Nephron (organoid): ENCODE results near the gene UGT1A3.
"Not testable (repeated sequence)": the region's sequence is repeated elsewhere in the genome, so short reads cannot be mapped to it uniquely, and the experiment has no call there.

ENCODE experiments used
- H3K27ac Mint-ChIP-seq, 3 experiments: 2 replicates each; pipeline ENCODE4 v1.8.0; 2020; ENCODE audit warnings: mixed read lengths in 3 of 3, mild to moderate bottlenecking in 2 of 3, moderate library complexity in 1 of 3
- H3K27me3 Mint-ChIP-seq: 2 replicates; pipeline ENCODE4 v1.8.0; 2021; ENCODE audit warnings: low read depth, mild to moderate bottlenecking, moderate library complexity, mixed read lengths
- H3K36me3 Mint-ChIP-seq: 2 replicates; pipeline ENCODE4 v1.8.0; 2020; ENCODE audit warnings: low read depth, mixed read lengths
- H3K4me1 Mint-ChIP-seq: 2 replicates; pipeline ENCODE4 v1.8.0; 2020; ENCODE audit warnings: mixed read lengths
- H3K4me3 Mint-ChIP-seq, 3 experiments: 2 replicates each; pipeline ENCODE4 v1.8.0; 2020; ENCODE audit warnings: mild to moderate bottlenecking in 3 of 3, mixed read lengths in 3 of 3, moderate library complexity in 2 of 3
- H3K9me3 Mint-ChIP-seq: 2 replicates; pipeline ENCODE4 v1.8.0; 2020; ENCODE audit warnings: mixed read lengths
- TF ChIP-seq, protein P1 (sequence below), 3 experiments: fragments of 200-600 bp; sonication (generic); IDR thresholded peaks; one replicate each; pipeline ENCODE4 v1.5.0; 2021; ENCODE audit warnings: antibody characterized with exemption in 3 of 3; ENCODE audit not compliant: unreplicated experiment in 3 of 3

Gene UGT1A3

DNA sequence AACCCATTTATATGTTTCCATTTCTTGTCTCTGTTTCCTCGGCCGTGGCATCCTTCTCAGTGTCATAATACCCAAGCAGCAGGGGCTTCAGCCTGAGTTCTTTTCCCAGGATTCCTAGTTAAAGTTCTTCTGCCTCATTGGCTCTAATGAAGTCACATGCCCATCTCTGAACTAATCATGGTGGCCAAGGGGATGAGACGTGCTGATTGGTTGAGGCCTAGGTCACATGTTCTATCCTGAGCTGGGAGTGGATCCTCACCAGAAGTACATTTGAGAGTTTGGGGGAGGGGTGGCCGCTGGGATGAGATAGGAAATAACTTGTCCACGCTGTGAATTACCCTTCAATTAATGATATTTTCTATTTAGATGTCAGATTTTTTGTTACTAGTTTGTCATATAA lies 19.9 kb upstream of the UGT1A3 start:
- Mint-ChIP-seq H3K36me3 (no peaks in the 10 kb centered on the region), H3K27ac (no peak overlapping the region), H3K4me1 (no peaks in the 10 kb centered on the region), H3K9me3 (peaks cover 6% of the 10 kb centered on the region), H3K27me3 (peaks cover 21% of the 10 kb centered on the region), H3K4me3 (no peak overlapping the region)
- TF ChIP-seq, protein P1, sequence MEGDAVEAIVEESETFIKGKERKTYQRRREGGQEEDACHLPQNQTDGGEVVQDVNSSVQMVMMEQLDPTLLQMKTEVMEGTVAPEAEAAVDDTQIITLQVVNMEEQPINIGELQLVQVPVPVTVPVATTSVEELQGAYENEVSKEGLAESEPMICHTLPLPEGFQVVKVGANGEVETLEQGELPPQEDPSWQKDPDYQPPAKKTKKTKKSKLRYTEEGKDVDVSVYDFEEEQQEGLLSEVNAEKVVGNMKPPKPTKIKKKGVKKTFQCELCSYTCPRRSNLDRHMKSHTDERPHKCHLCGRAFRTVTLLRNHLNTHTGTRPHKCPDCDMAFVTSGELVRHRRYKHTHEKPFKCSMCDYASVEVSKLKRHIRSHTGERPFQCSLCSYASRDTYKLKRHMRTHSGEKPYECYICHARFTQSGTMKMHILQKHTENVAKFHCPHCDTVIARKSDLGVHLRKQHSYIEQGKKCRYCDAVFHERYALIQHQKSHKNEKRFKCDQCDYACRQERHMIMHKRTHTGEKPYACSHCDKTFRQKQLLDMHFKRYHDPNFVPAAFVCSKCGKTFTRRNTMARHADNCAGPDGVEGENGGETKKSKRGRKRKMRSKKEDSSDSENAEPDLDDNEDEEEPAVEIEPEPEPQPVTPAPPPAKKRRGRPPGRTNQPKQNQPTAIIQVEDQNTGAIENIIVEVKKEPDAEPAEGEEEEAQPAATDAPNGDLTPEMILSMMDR (IDR thresholded peaks at IDR 0.05; ENCODE audit: unreplicated experiment in 3 of 3): no peak

DNA sequence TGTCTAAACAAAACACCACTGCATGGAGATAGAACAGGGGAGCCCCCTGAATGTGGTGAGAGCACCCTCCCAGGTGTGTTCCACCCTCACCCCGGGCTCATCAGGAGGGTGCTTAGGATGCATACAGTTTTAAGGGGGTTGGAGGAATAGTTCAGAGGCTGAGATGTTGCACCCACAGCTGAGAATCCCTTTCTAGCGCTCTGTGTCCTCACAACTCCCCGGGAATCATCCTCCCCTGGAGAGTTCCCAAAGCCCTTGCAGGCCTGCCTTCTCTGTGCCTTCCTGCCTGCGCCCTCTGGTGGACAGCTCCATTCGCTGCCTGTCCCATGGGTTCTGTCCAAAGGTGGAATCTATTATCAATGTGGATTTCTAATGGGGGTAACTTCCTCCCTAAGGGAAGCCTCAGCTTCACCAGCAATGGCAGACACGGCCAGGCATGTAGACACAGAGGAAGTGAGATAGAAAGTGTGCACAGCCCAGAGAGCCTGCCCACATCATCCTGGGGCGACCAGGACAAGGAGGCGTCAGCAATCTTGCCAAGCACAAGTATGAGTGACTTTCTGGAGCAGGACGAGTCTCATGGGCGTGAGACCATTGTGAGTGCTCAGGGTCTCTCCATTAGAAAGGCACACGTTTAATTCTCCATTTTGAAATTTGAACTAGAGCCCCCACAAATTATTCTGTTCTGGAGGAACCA lies 17.4 kb upstream of the UGT1A3 start:
- TF ChIP-seq, protein P1 (IDR thresholded peaks at IDR 0.05; ENCODE audit: unreplicated experiment in 3 of 3): peak; percentile 75 to 81 (median 81)
- Mint-ChIP-seq H3K4me3 (no peak overlapping the region), H3K27me3 (peaks cover 29% of the 10 kb centered on the region), H3K4me1 (no peaks in the 10 kb centered on the region), H3K36me3 (no peaks in the 10 kb centered on the region), H3K9me3 (no peaks in the 10 kb centered on the region), H3K27ac (no peak overlapping the region)

DNA sequence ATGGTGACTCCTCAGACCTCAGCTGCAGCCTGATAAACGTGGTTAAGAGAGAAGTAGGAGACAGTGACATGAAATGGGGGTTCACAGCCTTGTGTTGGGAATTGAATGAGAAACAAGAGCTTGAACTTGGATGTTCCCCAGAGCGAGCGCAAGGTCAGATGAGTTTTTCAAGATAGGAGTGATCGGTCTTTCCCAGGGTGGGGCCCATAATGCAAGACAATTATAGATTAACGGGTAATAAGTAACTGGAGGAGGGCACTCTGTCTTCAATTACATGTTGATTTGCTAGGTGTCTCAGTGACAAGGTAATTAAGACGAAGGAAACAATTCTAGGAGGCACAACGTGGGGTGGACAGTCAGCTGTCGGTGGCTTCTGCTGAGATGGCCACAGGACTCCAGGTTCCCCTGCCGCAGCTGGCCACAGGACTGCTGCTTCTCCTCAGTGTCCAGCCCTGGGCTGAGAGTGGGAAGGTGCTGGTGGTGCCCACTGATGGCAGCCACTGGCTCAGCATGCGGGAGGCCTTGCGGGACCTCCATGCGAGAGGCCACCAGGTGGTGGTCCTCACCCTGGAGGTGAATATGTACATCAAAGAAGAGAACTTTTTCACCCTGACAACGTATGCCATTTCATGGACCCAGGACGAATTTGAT lies 16.1 kb upstream of the UGT1A3 start, which contains the start of gene UGT1A5:
Gene UGT1A5 (plus strand): TSS at position 297 of the 651 bp plus-strand sequence. CDS start 85 bp downstream, at position 382.
- H3K9me3 Mint-ChIP-seq: no peaks in the 10 kb centered on the region
- no peak within 1 kb of the TSS for H3K27ac Mint-ChIP-seq
- no peak within 1 kb of the TSS for H3K4me3 Mint-ChIP-seq
- H3K36me3 Mint-ChIP-seq: no peaks in the 10 kb centered on the region
- TF ChIP-seq, protein P1 (IDR thresholded peaks at IDR 0.05; ENCODE audit: unreplicated experiment in 3 of 3): no peak
- H3K27me3 Mint-ChIP-seq: peaks cover 26% of the 10 kb centered on the region
- H3K4me1 Mint-ChIP-seq: no peaks in the 10 kb centered on the region

DNA sequence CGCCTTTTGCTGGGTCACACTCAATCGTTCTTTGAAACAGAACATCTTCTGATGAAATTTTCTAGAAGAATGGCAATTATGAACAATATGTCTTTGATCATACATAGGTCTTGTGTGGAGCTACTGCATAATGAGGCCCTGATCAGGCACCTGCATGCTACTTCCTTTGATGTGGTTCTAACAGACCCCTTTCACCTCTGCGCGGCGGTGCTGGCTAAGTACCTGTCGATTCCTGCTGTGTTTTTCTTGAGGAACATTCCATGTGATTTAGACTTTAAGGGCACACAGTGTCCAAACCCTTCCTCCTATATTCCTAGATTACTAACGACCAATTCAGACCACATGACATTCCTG lies 15.6 kb upstream of the UGT1A3 start:
- Mint-ChIP-seq H3K27me3 (peaks cover 25% of the 10 kb centered on the region), H3K27ac (no peak overlapping the region), H3K4me1 (no peaks in the 10 kb centered on the region), H3K4me3 (no peak overlapping the region), H3K9me3 (no peaks in the 10 kb centered on the region), H3K36me3 (no peaks in the 10 kb centered on the region)
- TF ChIP-seq, protein P1 (IDR thresholded peaks at IDR 0.05; ENCODE audit: unreplicated experiment in 3 of 3): no peak

DNA sequence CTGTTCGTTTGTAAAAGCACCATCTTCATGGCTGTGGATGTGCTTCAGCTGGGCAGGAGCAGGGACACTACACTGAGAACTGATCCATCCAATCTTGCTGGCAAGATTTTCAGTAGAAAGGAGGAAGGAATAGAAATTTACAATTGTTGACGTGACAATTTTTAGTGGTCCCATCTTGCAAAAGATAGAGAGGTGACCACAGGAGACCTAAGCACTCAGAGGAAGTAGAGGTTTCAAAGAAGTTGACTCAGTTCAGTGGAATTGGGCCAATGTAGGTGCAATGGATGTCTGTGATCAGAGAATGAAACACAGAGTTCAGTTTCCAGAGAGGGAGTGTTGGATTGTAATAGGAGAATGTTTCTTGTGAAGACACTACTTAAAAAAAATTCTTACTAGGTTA lies 14.7 kb upstream of the UGT1A3 start:
- H3K4me1 Mint-ChIP-seq: no peaks in the 10 kb centered on the region
- TF ChIP-seq, protein P1 (IDR thresholded peaks at IDR 0.05; ENCODE audit: unreplicated experiment in 3 of 3): no peak
- no peak overlapping the region for H3K27ac Mint-ChIP-seq
- no peaks in the 10 kb centered on the region for H3K9me3 Mint-ChIP-seq
- no peak overlapping the region for H3K4me3 Mint-ChIP-seq
- no peaks in the 10 kb centered on the region for H3K36me3 Mint-ChIP-seq
- peaks cover 26% of the 10 kb centered on the region for H3K27me3 Mint-ChIP-seq

DNA sequence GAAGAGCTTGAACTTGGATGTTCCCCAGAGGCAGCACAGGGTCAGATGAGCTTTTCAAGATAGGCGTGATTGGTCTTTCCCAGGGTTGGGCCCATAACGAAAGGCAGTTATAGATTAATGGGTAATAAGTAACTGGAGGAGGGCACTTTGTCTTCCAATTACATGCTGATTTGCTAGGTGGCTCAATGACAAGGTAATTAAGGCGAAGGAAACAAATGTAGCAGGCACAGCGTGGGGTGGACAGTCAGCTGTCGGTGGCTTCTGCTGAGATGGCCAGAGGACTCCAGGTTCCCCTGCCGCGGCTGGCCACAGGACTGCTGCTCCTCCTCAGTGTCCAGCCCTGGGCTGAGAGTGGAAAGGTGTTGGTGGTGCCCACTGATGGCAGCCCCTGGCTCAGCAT lies 10.3 kb upstream of the UGT1A3 start, which contains the start of gene UGT1A4:
Gene UGT1A4 (plus strand): TSS at position 185 of the 400 bp plus-strand sequence. CDS start 85 bp downstream, at position 270.
- Mint-ChIP-seq H3K4me3 (no peak within 1 kb of the TSS), H3K4me1 (no peaks in the 10 kb centered on the region), H3K27ac (no peak within 1 kb of the TSS), H3K27me3 (peaks cover 26% of the 10 kb centered on the region), H3K9me3 (peaks cover 6% of the 10 kb centered on the region), H3K36me3 (no peaks in the 10 kb centered on the region)
- TF ChIP-seq, protein P1 (IDR thresholded peaks at IDR 0.05; ENCODE audit: unreplicated experiment in 3 of 3): no peak

DNA sequence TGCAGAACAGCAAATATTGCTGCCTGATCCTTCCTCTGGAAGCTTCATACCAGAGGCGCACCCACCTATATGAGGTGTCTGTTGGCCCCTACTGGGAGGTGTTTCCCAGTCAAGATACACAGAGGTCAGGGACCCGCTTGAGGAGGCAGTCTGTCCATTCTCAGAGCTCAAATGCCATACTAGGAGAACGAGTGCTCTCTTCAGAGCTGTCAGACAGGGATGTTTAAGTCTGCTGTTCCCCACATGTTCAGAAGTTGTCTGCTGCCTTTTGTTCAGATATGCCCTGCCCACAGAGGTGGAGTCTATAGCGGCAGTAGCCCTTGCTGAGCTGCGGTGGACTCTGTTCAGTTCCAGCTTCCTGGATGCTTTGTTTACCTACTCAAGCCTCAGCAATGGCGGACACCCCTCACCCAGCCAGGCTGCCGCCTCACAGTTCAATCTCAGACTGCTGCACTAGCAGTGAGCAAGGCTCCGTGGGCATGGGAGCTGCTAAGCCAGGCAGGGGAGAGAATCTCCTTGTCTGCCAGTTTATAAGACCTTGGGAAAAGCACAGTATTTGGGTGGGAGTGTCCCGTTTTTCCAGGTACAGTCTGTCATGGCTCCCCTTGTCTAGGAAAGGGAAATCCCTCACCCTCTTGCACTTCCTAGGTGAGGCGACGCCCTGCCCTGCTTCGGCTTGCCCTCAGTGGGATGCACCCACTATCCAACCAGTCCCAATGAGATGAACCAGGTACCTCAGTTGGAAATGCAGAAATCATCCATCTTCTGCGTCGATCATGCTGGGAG lies 8.2 kb downstream of the UGT1A3 start:
- not testable (repeated sequence) for H3K4me3 Mint-ChIP-seq, H3K36me3 Mint-ChIP-seq, H3K4me1 Mint-ChIP-seq, H3K27ac Mint-ChIP-seq, H3K27me3 Mint-ChIP-seq, H3K9me3 Mint-ChIP-seq
